ENCODE data around the gene ZSWIM5. TPM values are rescaled to one million over a fixed set of nuclear protein-coding genes. Genes with fewer than 3 reads are reported as not detected.
"Not testable (repeated sequence)": the region's sequence is repeated elsewhere in the genome, so short reads cannot be mapped to it uniquely, and the experiment has no call there.

Gene ZSWIM5
- total RNA-seq, 4 donors from 2014 or later, result 0.53 to 1.3 (median 0.81) TPM

GRCh38 chr1:45177452-45177851 lies 29.0 kb downstream of the ZSWIM5 start:
- DNase-seq (no peak), ATAC-seq (no peak)
- Histone ChIP-seq H3K4me1 (no peaks in the 10 kb centered on the region), H3K27ac (no peak overlapping the region), H3K27me3 (no peaks in the 10 kb centered on the region), H3K9me3 (no peaks in the 10 kb centered on the region), H3K4me3 (no peak overlapping the region), H3K36me3 (no peaks in the 10 kb centered on the region)
- no peak for TF ChIP-seq CTCF (IDR thresholded peaks at IDR 0.05 in 4 of 5, conservative IDR thresholded peaks at IDR 0.05 in 1 of 5)
- no peak for TF ChIP-seq POLR2A (IDR thresholded peaks at IDR 0.05)
- intact Hi-C loops (cut with DNase I; ENCODE audit: low total_unique reads) (no loop called here), in situ Hi-C loops (cut with MboI; ENCODE audit: low sequenced_read_pairs in 4 of 4) (no loop called here)

GRCh38 chr1:45172764-45173163 lies 33.6 kb downstream of the ZSWIM5 start:
- DNase-seq, result no peak
- Histone ChIP-seq H3K4me3 (no peak overlapping the region), H3K36me3 (no peaks in the 10 kb centered on the region), H3K27ac (no peak overlapping the region), H3K9me3 (no peaks in the 10 kb centered on the region), H3K27me3 (no peaks in the 10 kb centered on the region), H3K4me1 (peaks cover 0 to 8% of the 10 kb centered on the region in 2 donors)
- TF ChIP-seq POLR2A (IDR thresholded peaks at IDR 0.05) (no peak), CTCF (IDR thresholded peaks at IDR 0.05 in 4 of 5, conservative IDR thresholded peaks at IDR 0.05 in 1 of 5) (no peak)
- intact Hi-C loops (cut with DNase I; ENCODE audit: low total_unique reads), result no loop called here
- no peak for ATAC-seq
- in situ Hi-C loops (cut with MboI; ENCODE audit: low sequenced_read_pairs in 4 of 4), result no loop called here

GRCh38 chr1:45172005-45172404 lies 34.4 kb downstream of the ZSWIM5 start:
- no peak for DNase-seq
- in situ Hi-C loops (cut with MboI; ENCODE audit: low sequenced_read_pairs in 4 of 4), result no loop called here
- peaks cover 0 to 8% of the 10 kb centered on the region in 2 donors for H3K4me1 ChIP-seq
- no peak overlapping the region for H3K4me3 ChIP-seq
- no peak for ATAC-seq
- H3K36me3 ChIP-seq, result no peaks in the 10 kb centered on the region
- intact Hi-C loops (cut with DNase I; ENCODE audit: low total_unique reads), result no loop called here
- no peaks in the 10 kb centered on the region for H3K9me3 ChIP-seq
- H3K27me3 ChIP-seq, result no peaks in the 10 kb centered on the region
- TF ChIP-seq POLR2A (IDR thresholded peaks at IDR 0.05) (no peak), CTCF (IDR thresholded peaks at IDR 0.05 in 4 of 5, conservative IDR thresholded peaks at IDR 0.05 in 1 of 5) (no peak)
- H3K27ac ChIP-seq, result no peak overlapping the region

GRCh38 chr1:45171575-45171974 lies 34.8 kb downstream of the ZSWIM5 start:
- in situ Hi-C loops (cut with MboI; ENCODE audit: low sequenced_read_pairs in 4 of 4), result no loop called here
- no peak for TF ChIP-seq CTCF (IDR thresholded peaks at IDR 0.05 in 4 of 5, conservative IDR thresholded peaks at IDR 0.05 in 1 of 5)
- TF ChIP-seq POLR2A (IDR thresholded peaks at IDR 0.05), result no peak
- Histone ChIP-seq H3K27me3 (no peaks in the 10 kb centered on the region), H3K27ac (no peak overlapping the region), H3K9me3 (no peaks in the 10 kb centered on the region), H3K36me3 (no peaks in the 10 kb centered on the region), H3K4me3 (no peak overlapping the region), H3K4me1 (peaks cover 0 to 8% of the 10 kb centered on the region in 2 donors)
- DNase-seq, result no peak
- ATAC-seq, result no peak
- intact Hi-C loops (cut with DNase I; ENCODE audit: low total_unique reads), result no loop called here

- no peak for ATAC-seq
- no peak overlapping the region for H3K27ac ChIP-seq
- intact Hi-C loops (cut with DNase I; ENCODE audit: low total_unique reads) (no loop called here), in situ Hi-C loops (cut with MboI; ENCODE audit: low sequenced_read_pairs in 4 of 4) (no loop called here)
- H3K27me3 ChIP-seq, result no peaks in the 10 kb centered on the region
- no peak for DNase-seq
- no peaks in the 10 kb centered on the region for H3K36me3 ChIP-seq
- H3K4me1 ChIP-seq, result peaks cover 0 to 8% of the 10 kb centered on the region in 2 donors
- no peak overlapping the region for H3K4me3 ChIP-seq
- TF ChIP-seq CTCF (IDR thresholded peaks at IDR 0.05 in 4 of 5, conservative IDR thresholded peaks at IDR 0.05 in 1 of 5) (no peak), POLR2A (IDR thresholded peaks at IDR 0.05) (no peak)
- no peaks in the 10 kb centered on the region for H3K9me3 ChIP-seq
Observed at GRCh38 chr1:45170151-45170742, 36.2 kb downstream of the ZSWIM5 start.

- H3K4me1 ChIP-seq; H3K36me3 ChIP-seq; H3K4me3 ChIP-seq; ATAC-seq; intact Hi-C loops (cut with DNase I; ENCODE audit: low total_unique reads); in situ Hi-C loops (cut with MboI; ENCODE audit: low sequenced_read_pairs in 4 of 4); H3K27ac ChIP-seq; H3K27me3 ChIP-seq; H3K9me3 ChIP-seq; DNase-seq: not testable (repeated sequence)
Observed at GRCh38 chr1:45167947-45168346, 38.5 kb downstream of the ZSWIM5 start.

- H3K4me1 ChIP-seq; H3K9me3 ChIP-seq; DNase-seq; H3K36me3 ChIP-seq; H3K27me3 ChIP-seq; H3K27ac ChIP-seq; ATAC-seq; intact Hi-C loops (cut with DNase I; ENCODE audit: low total_unique reads); in situ Hi-C loops (cut with MboI; ENCODE audit: low sequenced_read_pairs in 4 of 4); H3K4me3 ChIP-seq: not testable (repeated sequence)
Observed at GRCh38 chr1:45164307-45164706, 42.1 kb downstream of the ZSWIM5 start.

Data from gastrocnemius medialis (tissue), 4 donors.